ENCODE data around the gene CENPP.

Gene CENPP

GRCh38 chr9:92313624-92314012 lies 12.1 kb upstream of the CENPP start:
- TF ChIP-seq SUZ12 (IDR thresholded peaks at IDR 0.05; ENCODE audit: extremely low read depth, insufficient read depth, insufficient read length): no peak
- Histone ChIP-seq H3K9me3 (ENCODE audit: insufficient read depth, low read length) (no peaks in the 10 kb centered on the region), H3K9ac (ENCODE audit: insufficient read length, low read depth) (no peak overlapping the region), H3K36me3 (ENCODE audit: insufficient read depth, insufficient read length, low read length) (peaks cover 83% of the 10 kb centered on the region), H3K27me3 (ENCODE audit: insufficient read depth, insufficient read length) (no peaks in the 10 kb centered on the region), H3K4me3 (ENCODE audit: insufficient read length, low read depth) (no peak overlapping the region), H3K4me1 (ENCODE audit: insufficient read depth, insufficient read length) (no peaks in the 10 kb centered on the region)
- DNase-seq (ENCODE audit: low read depth, low spot score): no peak

- no peak for DNase-seq (ENCODE audit: low read depth, low spot score)
Observed at GRCh38 chr9:92315456-92315855, 10.3 kb upstream of the CENPP start.

GRCh38 chr9:92324431-92324830 lies 1.3 kb upstream of the CENPP start:
- H3K4me1 ChIP-seq (ENCODE audit: insufficient read depth, insufficient read length): no peaks in the 10 kb centered on the region
- DNase-seq (ENCODE audit: low read depth, low spot score): no peak

More at GRCh38 chr9:92315456-92315855, 10.3 kb upstream of the CENPP start:
- Histone ChIP-seq H3K4me3 (ENCODE audit: insufficient read length, low read depth) (no peak overlapping the region), H3K9me3 (ENCODE audit: insufficient read depth, low read length) (no peaks in the 10 kb centered on the region), H3K36me3 (ENCODE audit: insufficient read depth, insufficient read length, low read length) (peaks cover 82% of the 10 kb centered on the region), H3K27me3 (ENCODE audit: insufficient read depth, insufficient read length) (no peaks in the 10 kb centered on the region), H3K9ac (ENCODE audit: insufficient read length, low read depth) (no peak overlapping the region), H3K4me1 (ENCODE audit: insufficient read depth, insufficient read length) (no peaks in the 10 kb centered on the region)
- TF ChIP-seq YY1 (IDR thresholded peaks at IDR 0.05; ENCODE audit: insufficient read depth, insufficient read length) (no peak), ZNF274 (IDR thresholded peaks at IDR 0.05; ENCODE audit: low read depth, low read length) (no peak), SUZ12 (IDR thresholded peaks at IDR 0.05; ENCODE audit: extremely low read depth, insufficient read depth, insufficient read length) (no peak)

GRCh38 chr9:92324889-92325268 lies 874 bp upstream of the CENPP start:
- TF ChIP-seq SUZ12 (IDR thresholded peaks at IDR 0.05; ENCODE audit: extremely low read depth, insufficient read depth, insufficient read length): no peak
- TF ChIP-seq ZNF274 (IDR thresholded peaks at IDR 0.05; ENCODE audit: low read depth, low read length): no peak
- no peak for TF ChIP-seq YY1 (IDR thresholded peaks at IDR 0.05; ENCODE audit: insufficient read depth, insufficient read length)
- Histone ChIP-seq H3K36me3 (ENCODE audit: insufficient read depth, insufficient read length, low read length) (peaks cover 41% of the 10 kb centered on the region), H3K9ac (ENCODE audit: insufficient read length, low read depth) (peak overlapping the region; percentile 96), H3K27me3 (ENCODE audit: insufficient read depth, insufficient read length) (no peaks in the 10 kb centered on the region), H3K4me3 (ENCODE audit: insufficient read length, low read depth) (peak overlapping the region; percentile 93), H3K9me3 (ENCODE audit: insufficient read depth, low read length) (no peaks in the 10 kb centered on the region), H3K4me1 (ENCODE audit: insufficient read depth, insufficient read length) (no peaks in the 10 kb centered on the region)
- no peak for DNase-seq (ENCODE audit: low read depth, low spot score)

More at GRCh38 chr9:92324431-92324830, 1.3 kb upstream of the CENPP start:
- no peak for TF ChIP-seq YY1 (IDR thresholded peaks at IDR 0.05; ENCODE audit: insufficient read depth, insufficient read length)
- no peak for TF ChIP-seq ZNF274 (IDR thresholded peaks at IDR 0.05; ENCODE audit: low read depth, low read length)
- TF ChIP-seq SUZ12 (IDR thresholded peaks at IDR 0.05; ENCODE audit: extremely low read depth, insufficient read depth, insufficient read length): no peak
- Histone ChIP-seq H3K9ac (ENCODE audit: insufficient read length, low read depth) (peak overlapping the region; percentile 96), H3K4me3 (ENCODE audit: insufficient read length, low read depth) (peak overlapping the region; percentile 93), H3K36me3 (ENCODE audit: insufficient read depth, insufficient read length, low read length) (peaks cover 46% of the 10 kb centered on the region), H3K27me3 (ENCODE audit: insufficient read depth, insufficient read length) (no peaks in the 10 kb centered on the region), H3K9me3 (ENCODE audit: insufficient read depth, low read length) (no peaks in the 10 kb centered on the region)

- no peak for DNase-seq (ENCODE audit: low read depth, low spot score)
- TF ChIP-seq ZNF274 (IDR thresholded peaks at IDR 0.05; ENCODE audit: low read depth, low read length) (no peak), SUZ12 (IDR thresholded peaks at IDR 0.05; ENCODE audit: extremely low read depth, insufficient read depth, insufficient read length) (no peak), YY1 (IDR thresholded peaks at IDR 0.05; ENCODE audit: insufficient read depth, insufficient read length) (no peak)
Observed at GRCh38 chr9:92325991-92326500, 293 bp downstream of the CENPP start.

GRCh38 chr9:92327283-92327850 lies 1.6 kb downstream of the CENPP start:
- Histone ChIP-seq H3K4me3 (ENCODE audit: insufficient read length, low read depth) (no peak overlapping the region), H3K9ac (ENCODE audit: insufficient read length, low read depth) (no peak overlapping the region), H3K9me3 (ENCODE audit: insufficient read depth, low read length) (no peaks in the 10 kb centered on the region)

More at GRCh38 chr9:92325991-92326500, 293 bp downstream of the CENPP start:
- H3K9ac ChIP-seq (ENCODE audit: insufficient read length, low read depth): peak overlapping the region; percentile 96
- H3K27me3 ChIP-seq (ENCODE audit: insufficient read depth, insufficient read length): no peaks in the 10 kb centered on the region
- H3K4me1 ChIP-seq (ENCODE audit: insufficient read depth, insufficient read length): no peaks in the 10 kb centered on the region
- no peaks in the 10 kb centered on the region for H3K9me3 ChIP-seq (ENCODE audit: insufficient read depth, low read length)
- peaks cover 32% of the 10 kb centered on the region for H3K36me3 ChIP-seq (ENCODE audit: insufficient read depth, insufficient read length, low read length)
- peak overlapping the region; percentile 93 for H3K4me3 ChIP-seq (ENCODE audit: insufficient read length, low read depth)

GRCh38 chr9:92328225-92328624 lies 2.5 kb downstream of the CENPP start:
- no peak for DNase-seq (ENCODE audit: low read depth, low spot score)

More at GRCh38 chr9:92327283-92327850, 1.6 kb downstream of the CENPP start:
- Histone ChIP-seq H3K27me3 (ENCODE audit: insufficient read depth, insufficient read length) (no peaks in the 10 kb centered on the region), H3K36me3 (ENCODE audit: insufficient read depth, insufficient read length, low read length) (peaks cover 22% of the 10 kb centered on the region), H3K4me1 (ENCODE audit: insufficient read depth, insufficient read length) (no peaks in the 10 kb centered on the region)
- no peak for DNase-seq (ENCODE audit: low read depth, low spot score)
- TF ChIP-seq YY1 (IDR thresholded peaks at IDR 0.05; ENCODE audit: insufficient read depth, insufficient read length) (no peak), SUZ12 (IDR thresholded peaks at IDR 0.05; ENCODE audit: extremely low read depth, insufficient read depth, insufficient read length) (no peak), ZNF274 (IDR thresholded peaks at IDR 0.05; ENCODE audit: low read depth, low read length) (no peak)

More at GRCh38 chr9:92328225-92328624, 2.5 kb downstream of the CENPP start:
- H3K9me3 ChIP-seq (ENCODE audit: insufficient read depth, low read length): no peaks in the 10 kb centered on the region
- peaks cover 16% of the 10 kb centered on the region for H3K36me3 ChIP-seq (ENCODE audit: insufficient read depth, insufficient read length, low read length)
- H3K27me3 ChIP-seq (ENCODE audit: insufficient read depth, insufficient read length): no peaks in the 10 kb centered on the region
- H3K4me3 ChIP-seq (ENCODE audit: insufficient read length, low read depth): no peak overlapping the region
- no peak overlapping the region for H3K9ac ChIP-seq (ENCODE audit: insufficient read length, low read depth)
- TF ChIP-seq ZNF274 (IDR thresholded peaks at IDR 0.05; ENCODE audit: low read depth, low read length) (no peak), SUZ12 (IDR thresholded peaks at IDR 0.05; ENCODE audit: extremely low read depth, insufficient read depth, insufficient read length) (no peak), YY1 (IDR thresholded peaks at IDR 0.05; ENCODE audit: insufficient read depth, insufficient read length) (no peak)
- H3K4me1 ChIP-seq (ENCODE audit: insufficient read depth, insufficient read length): no peaks in the 10 kb centered on the region
